Adrenal gland (tissue), 5 donors: ENCODE results near the gene ASB13.

ENCODE experiments used
- CTCF ChIP-seq, 6 experiments: fragments of 450-650 bp in 4 of 6; fragments of 200-600 bp in 2 of 6; sonication (generic) in 1 of 6; IDR thresholded peaks; 1 replicate in 5 of 6; 2 replicates in 1 of 6; pipeline versions ENCODE4 v1.5.1 to v1.8.0; 2016 to 2021; ENCODE audit warnings: antibody characterized with exemption in 6 of 6, mild to moderate bottlenecking in 2 of 6, moderate library complexity in 1 of 6
- POLR2A ChIP-seq, 2 donors: fragments of 450-650 bp; IDR thresholded peaks; one replicate each; pipeline ENCODE4 v1.6.1; 2017; ENCODE audit warnings: antibody characterized with exemption in 2 of 2, mild to moderate bottlenecking in 2 of 2, moderate library complexity in 1 of 2
- donor health status: DM: no; HTN: no; CAD: no.

- TF ChIP-seq CTCF (IDR thresholded peaks at IDR 0.05) = no peak
- no peak for TF ChIP-seq POLR2A (IDR thresholded peaks at IDR 0.05)
These were observed 46.1 kb downstream of the ASB13 start for GRCh38 chr10:5620223-5620721.
